ENCODE data around the gene LMNA. TPM values are rescaled to one million over a fixed set of nuclear protein-coding genes. Genes with fewer than 3 reads are reported as not detected.
A peak's percentile ranks its signal among the peaks of the same experiment; 100 is the strongest.

LMNA gene
- polyA plus RNA-seq, 3 donors = 16.5 to 45.5 (median 24.7) TPM

- Histone ChIP-seq H3K4me1 (ENCODE audit: control insufficient read depth in 1 of 2, insufficient read depth in 2 of 2, low read length in 2 of 2) (peaks cover 10 to 19% of the 10 kb centered on the region in 2 donors), H4K20me1 (ENCODE audit: insufficient read depth, low read length) (no peaks in the 10 kb centered on the region), H3K79me2 (ENCODE audit: insufficient read depth, low read length) (no peaks in the 10 kb centered on the region), H3K27me3 (ENCODE audit: control insufficient read depth in 2 of 2, insufficient read depth in 2 of 2, low read length in 2 of 2) (peaks cover 53 to 100% of the 10 kb centered on the region in 2 donors), H3K36me3 (replicated peaks in 1 of 2; ENCODE audit: control insufficient read depth in 1 of 2, insufficient read depth in 2 of 2, low read length in 2 of 2) (no peaks in the 10 kb centered on the region), H3K4me3 (replicated peaks in 1 of 3; ENCODE audit: low read depth in 2 of 3, low read length in 3 of 3) (no peak overlapping the region), H2AFZ (ENCODE audit: insufficient read depth, low read depth, low read length, poor library complexity, severe bottlenecking) (no peak overlapping the region), H3K9me3 (replicated peaks in 1 of 2; ENCODE audit: control insufficient read depth in 1 of 2, insufficient read depth in 1 of 2, low read length in 2 of 2) (peaks cover 0 to 4% of the 10 kb centered on the region in 2 donors), H3K4me2 (replicated peaks; ENCODE audit: extremely low read depth, low read length, poor library complexity, severe bottlenecking) (no peak overlapping the region), H3K27ac (ENCODE audit: low read depth in 1 of 2, low read length in 2 of 2) (peak overlapping the region in 1 of 2 donors; percentile 30), H3K9ac (ENCODE audit: insufficient read depth, low read length, poor library complexity, severe bottlenecking) (peak overlapping the region; percentile 41)
- Mint-ChIP-seq H3K27ac (peak overlapping the region; percentile 78 to 97 (median 94)), H3K36me3 (peaks cover 7 to 16% of the 10 kb centered on the region in 2 donors), H3K4me1 (peaks cover 24% of the 10 kb centered on the region), H3K27me3 (ENCODE audit: low read depth in 3 of 3) (peaks cover 91 to 99% (median 99%) of the 10 kb centered on the region in 3 donors), H3K9me3 (peaks cover 0 to 16% (median 2%) of the 10 kb centered on the region in 7 donors), H3K4me3 (peak overlapping the region; percentile 57 to 85)
- TF ChIP-seq, protein P1, sequence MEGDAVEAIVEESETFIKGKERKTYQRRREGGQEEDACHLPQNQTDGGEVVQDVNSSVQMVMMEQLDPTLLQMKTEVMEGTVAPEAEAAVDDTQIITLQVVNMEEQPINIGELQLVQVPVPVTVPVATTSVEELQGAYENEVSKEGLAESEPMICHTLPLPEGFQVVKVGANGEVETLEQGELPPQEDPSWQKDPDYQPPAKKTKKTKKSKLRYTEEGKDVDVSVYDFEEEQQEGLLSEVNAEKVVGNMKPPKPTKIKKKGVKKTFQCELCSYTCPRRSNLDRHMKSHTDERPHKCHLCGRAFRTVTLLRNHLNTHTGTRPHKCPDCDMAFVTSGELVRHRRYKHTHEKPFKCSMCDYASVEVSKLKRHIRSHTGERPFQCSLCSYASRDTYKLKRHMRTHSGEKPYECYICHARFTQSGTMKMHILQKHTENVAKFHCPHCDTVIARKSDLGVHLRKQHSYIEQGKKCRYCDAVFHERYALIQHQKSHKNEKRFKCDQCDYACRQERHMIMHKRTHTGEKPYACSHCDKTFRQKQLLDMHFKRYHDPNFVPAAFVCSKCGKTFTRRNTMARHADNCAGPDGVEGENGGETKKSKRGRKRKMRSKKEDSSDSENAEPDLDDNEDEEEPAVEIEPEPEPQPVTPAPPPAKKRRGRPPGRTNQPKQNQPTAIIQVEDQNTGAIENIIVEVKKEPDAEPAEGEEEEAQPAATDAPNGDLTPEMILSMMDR (IDR thresholded peaks at IDR 0.05) = peak; percentile 97
- DNase-seq = peak; percentile 92 to 100 (median 97)
- WGBS (ENCODE audit: insufficient coverage) = 0% methylated on average over 9 of the region's 14 CpGs
- intact Hi-C loops (cut with micrococcal nuclease) = loop anchor here (2.0 to 10.0 kb wide), 3 partner anchors 30 to 68 kb away; no protein-coding TSS in a partner anchor
Measured at GRCh38 chr1:156096640-156097391, 17.7 kb upstream of the LMNA start.

- no peak overlapping the region for H3K4me3 ChIP-seq (replicated peaks in 1 of 3; ENCODE audit: low read depth in 2 of 3, low read length in 3 of 3)
- WGBS (ENCODE audit: insufficient coverage) = 68% methylated on average over 4 of the region's 9 CpGs
- peak in 1 of 3 donors; percentile 42 for DNase-seq
- peak overlapping the region; percentile 78 to 97 (median 94) for H3K27ac Mint-ChIP-seq
- H3K4me1 Mint-ChIP-seq = peaks cover 24% of the 10 kb centered on the region
- peaks cover 91 to 99% (median 99%) of the 10 kb centered on the region in 3 donors for H3K27me3 Mint-ChIP-seq (ENCODE audit: low read depth in 3 of 3)
- intact Hi-C loops (cut with micrococcal nuclease) = loop anchor here (2.0 to 10.0 kb wide), 3 partner anchors 29 to 67 kb away; no protein-coding TSS in a partner anchor
- H3K36me3 ChIP-seq (replicated peaks in 1 of 2; ENCODE audit: control insufficient read depth in 1 of 2, insufficient read depth in 2 of 2, low read length in 2 of 2) = no peaks in the 10 kb centered on the region
- peaks cover 0 to 4% of the 10 kb centered on the region in 2 donors for H3K9me3 ChIP-seq (replicated peaks in 1 of 2; ENCODE audit: control insufficient read depth in 1 of 2, insufficient read depth in 1 of 2, low read length in 2 of 2)
- H3K79me2 ChIP-seq (ENCODE audit: insufficient read depth, low read length) = no peaks in the 10 kb centered on the region
- H3K4me2 ChIP-seq (replicated peaks; ENCODE audit: extremely low read depth, low read length, poor library complexity, severe bottlenecking) = no peak overlapping the region
- H3K4me1 ChIP-seq (ENCODE audit: control insufficient read depth in 1 of 2, insufficient read depth in 2 of 2, low read length in 2 of 2) = peaks cover 11 to 20% of the 10 kb centered on the region in 2 donors
- peak overlapping the region in 1 of 2 donors; percentile 30 for H3K27ac ChIP-seq (ENCODE audit: low read depth in 1 of 2, low read length in 2 of 2)
- H2AFZ ChIP-seq (ENCODE audit: insufficient read depth, low read depth, low read length, poor library complexity, severe bottlenecking) = no peak overlapping the region
- peaks cover 59 to 100% of the 10 kb centered on the region in 2 donors for H3K27me3 ChIP-seq (ENCODE audit: control insufficient read depth in 2 of 2, insufficient read depth in 2 of 2, low read length in 2 of 2)
- H3K9ac ChIP-seq (ENCODE audit: insufficient read depth, low read length, poor library complexity, severe bottlenecking) = peak overlapping the region; percentile 41
- peaks cover 7 to 16% of the 10 kb centered on the region in 2 donors for H3K36me3 Mint-ChIP-seq
- no peaks in the 10 kb centered on the region for H4K20me1 ChIP-seq (ENCODE audit: insufficient read depth, low read length)
- peaks cover 0 to 15% (median 2%) of the 10 kb centered on the region in 7 donors for H3K9me3 Mint-ChIP-seq
- peak overlapping the region; percentile 16 to 85 for H3K4me3 Mint-ChIP-seq
- TF ChIP-seq, protein P1 (IDR thresholded peaks at IDR 0.05) = no peak
Measured at GRCh38 chr1:156097499-156098178, 16.9 kb upstream of the LMNA start.

All from CD14-positive monocyte (primary cell).